Measurements from ENCODE around the gene FRMD6. TPM values are rescaled to one million over a fixed set of nuclear protein-coding genes. Genes with fewer than 3 reads are reported as not detected.

FRMD6 gene
- total RNA-seq, 1 donor from 2014 or later = 136 TPM

DNA sequence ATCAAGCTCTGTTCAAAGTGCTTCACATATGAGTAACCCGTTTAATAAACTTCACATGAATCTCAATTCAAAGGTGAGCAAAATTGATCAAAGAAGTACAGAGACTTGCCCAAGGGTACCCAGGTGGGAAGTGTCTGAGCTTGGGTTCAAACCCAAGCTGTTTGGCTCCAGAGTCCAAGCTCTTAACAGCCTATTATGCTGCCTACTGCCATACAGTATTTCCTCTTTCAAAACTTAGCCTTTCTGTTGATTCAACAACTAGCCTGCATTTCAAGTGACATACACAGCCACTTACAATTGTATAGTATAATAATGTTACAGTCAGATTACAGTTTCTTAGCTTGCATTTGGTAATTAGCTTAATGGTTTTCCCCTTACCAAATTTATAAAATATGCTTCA, 29.7 kb downstream of the FRMD6 start:
- no peak overlapping the region for H3K4me3 ChIP-seq (ENCODE audit: low read depth, low read length)
- H3K36me3 ChIP-seq (ENCODE audit: control insufficient read depth, insufficient read depth, low read length) = peaks cover 5% of the 10 kb centered on the region
- no peak for FAIRE-seq
- no peak for DNase-seq (ENCODE audit: low read depth)
- TF ChIP-seq, protein P1, sequence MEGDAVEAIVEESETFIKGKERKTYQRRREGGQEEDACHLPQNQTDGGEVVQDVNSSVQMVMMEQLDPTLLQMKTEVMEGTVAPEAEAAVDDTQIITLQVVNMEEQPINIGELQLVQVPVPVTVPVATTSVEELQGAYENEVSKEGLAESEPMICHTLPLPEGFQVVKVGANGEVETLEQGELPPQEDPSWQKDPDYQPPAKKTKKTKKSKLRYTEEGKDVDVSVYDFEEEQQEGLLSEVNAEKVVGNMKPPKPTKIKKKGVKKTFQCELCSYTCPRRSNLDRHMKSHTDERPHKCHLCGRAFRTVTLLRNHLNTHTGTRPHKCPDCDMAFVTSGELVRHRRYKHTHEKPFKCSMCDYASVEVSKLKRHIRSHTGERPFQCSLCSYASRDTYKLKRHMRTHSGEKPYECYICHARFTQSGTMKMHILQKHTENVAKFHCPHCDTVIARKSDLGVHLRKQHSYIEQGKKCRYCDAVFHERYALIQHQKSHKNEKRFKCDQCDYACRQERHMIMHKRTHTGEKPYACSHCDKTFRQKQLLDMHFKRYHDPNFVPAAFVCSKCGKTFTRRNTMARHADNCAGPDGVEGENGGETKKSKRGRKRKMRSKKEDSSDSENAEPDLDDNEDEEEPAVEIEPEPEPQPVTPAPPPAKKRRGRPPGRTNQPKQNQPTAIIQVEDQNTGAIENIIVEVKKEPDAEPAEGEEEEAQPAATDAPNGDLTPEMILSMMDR (IDR thresholded peaks at IDR 0.05; ENCODE audit: insufficient read depth, low read length, severe bottlenecking) = no peak
- no peaks in the 10 kb centered on the region for H3K27me3 ChIP-seq (ENCODE audit: control insufficient read depth, insufficient read depth, low read length)

DNA sequence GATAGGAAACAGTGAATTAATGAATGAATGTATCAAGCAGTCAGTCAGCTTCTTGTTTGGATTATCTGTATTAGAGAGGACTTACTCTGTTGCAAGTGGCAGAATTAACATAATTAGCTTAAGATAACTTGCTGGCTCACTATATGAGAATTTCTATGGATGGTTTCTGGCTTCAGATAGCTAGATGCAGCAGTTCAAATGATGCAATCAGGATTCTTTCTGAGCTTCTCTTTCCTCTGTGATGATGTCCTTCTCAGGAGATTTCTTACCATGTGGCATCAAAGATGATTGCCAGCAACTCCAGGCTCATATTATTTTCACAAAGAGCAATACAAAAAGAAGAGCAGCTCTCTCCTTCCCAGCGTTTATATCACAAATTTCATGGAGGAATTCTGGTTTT, 30.7 kb downstream of the FRMD6 start:
- FAIRE-seq (no peak), DNase-seq (ENCODE audit: low read depth) (no peak)
- no peak overlapping the region for H3K4me3 ChIP-seq (ENCODE audit: low read depth, low read length)
- H3K36me3 ChIP-seq (ENCODE audit: control insufficient read depth, insufficient read depth, low read length) = peaks cover 4% of the 10 kb centered on the region
- TF ChIP-seq, protein P1 (IDR thresholded peaks at IDR 0.05; ENCODE audit: insufficient read depth, low read length, severe bottlenecking) = no peak
- H3K27me3 ChIP-seq (ENCODE audit: control insufficient read depth, insufficient read depth, low read length) = no peaks in the 10 kb centered on the region

DNA sequence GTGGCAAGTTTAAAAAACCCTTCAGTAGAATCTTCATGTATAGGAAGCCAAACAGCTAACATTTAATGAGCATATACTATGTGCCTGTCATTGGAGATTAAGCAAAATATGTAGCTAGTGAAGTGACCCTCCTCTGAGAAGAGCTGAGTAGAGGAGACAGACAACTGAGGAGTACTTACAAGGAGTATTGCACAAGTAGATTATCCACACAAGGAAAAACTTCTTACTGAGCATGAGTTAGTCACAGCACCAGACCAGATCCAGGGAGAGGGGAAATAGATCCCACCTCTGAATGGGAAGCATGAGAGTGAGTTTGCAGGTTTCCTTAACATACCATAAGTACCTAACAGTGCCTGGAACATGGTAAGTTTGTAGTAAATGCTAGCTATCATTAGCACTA, 33.0 kb downstream of the FRMD6 start:
- Histone ChIP-seq H3K36me3 (ENCODE audit: control insufficient read depth, insufficient read depth, low read length) (peaks cover 6% of the 10 kb centered on the region), H3K27me3 (ENCODE audit: control insufficient read depth, insufficient read depth, low read length) (no peaks in the 10 kb centered on the region), H3K4me3 (ENCODE audit: low read depth, low read length) (no peak overlapping the region)
- TF ChIP-seq, protein P1 (IDR thresholded peaks at IDR 0.05; ENCODE audit: insufficient read depth, low read length, severe bottlenecking) = no peak
- no peak for FAIRE-seq
- peak; percentile 36 for DNase-seq (ENCODE audit: low read depth)

DNA sequence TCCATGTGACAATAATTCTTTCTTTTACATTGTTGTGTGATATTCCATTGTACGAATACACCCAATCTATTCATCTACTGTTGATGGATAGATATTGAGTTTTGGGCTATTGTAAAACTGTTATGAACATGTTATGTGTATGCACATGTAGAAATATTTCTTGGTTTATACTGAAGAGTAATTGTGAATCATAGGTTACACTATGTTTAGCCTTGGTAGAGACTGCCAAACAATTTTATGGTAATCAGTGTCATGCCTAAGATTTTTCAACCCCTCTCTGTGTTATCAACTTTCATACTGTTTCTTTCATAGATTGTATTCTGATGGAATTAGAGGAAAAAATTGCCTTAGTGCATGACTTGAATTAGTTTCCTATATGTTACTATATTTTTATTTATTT, 39.5 kb downstream of the FRMD6 start:
- H3K27me3 ChIP-seq (ENCODE audit: control insufficient read depth, insufficient read depth, low read length) = no peaks in the 10 kb centered on the region

DNA sequence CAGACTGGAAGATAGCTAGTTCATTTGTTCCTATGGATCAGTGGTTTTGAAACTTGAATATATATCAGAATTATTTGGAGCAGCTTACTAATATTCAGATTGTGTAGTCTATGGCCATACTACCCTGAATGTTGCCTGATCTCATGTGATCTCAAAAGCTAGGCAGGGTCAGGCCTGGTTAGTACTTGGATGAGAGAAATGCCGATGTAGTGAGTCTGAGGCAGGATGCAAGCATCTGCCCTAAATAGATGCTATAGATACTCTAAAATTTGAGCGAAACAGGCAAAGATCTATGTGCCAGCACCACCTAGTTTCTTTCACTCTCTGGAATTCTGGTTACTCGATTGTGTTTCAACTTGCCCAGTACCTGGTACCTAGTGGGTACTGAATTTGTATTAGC, 40.9 kb downstream of the FRMD6 start:
- H3K36me3 ChIP-seq (ENCODE audit: control insufficient read depth, insufficient read depth, low read length) = peaks cover 10% of the 10 kb centered on the region
- DNase-seq (ENCODE audit: low read depth) (no peak), FAIRE-seq (no peak)
- H3K27me3 ChIP-seq (ENCODE audit: control insufficient read depth, insufficient read depth, low read length) = no peaks in the 10 kb centered on the region
- TF ChIP-seq, protein P1 (IDR thresholded peaks at IDR 0.05; ENCODE audit: insufficient read depth, low read length, severe bottlenecking) = no peak
- no peak overlapping the region for H3K4me3 ChIP-seq (ENCODE audit: low read depth, low read length)

More for the DNA sequence above, 39.5 kb downstream of the FRMD6 start:
- FAIRE-seq = no peak
- TF ChIP-seq, protein P1 (IDR thresholded peaks at IDR 0.05; ENCODE audit: insufficient read depth, low read length, severe bottlenecking) = no peak
- Histone ChIP-seq H3K36me3 (ENCODE audit: control insufficient read depth, insufficient read depth, low read length) (peaks cover 8% of the 10 kb centered on the region), H3K4me3 (ENCODE audit: low read depth, low read length) (no peak overlapping the region)
- DNase-seq (ENCODE audit: low read depth) = peak; percentile 57

DNA sequence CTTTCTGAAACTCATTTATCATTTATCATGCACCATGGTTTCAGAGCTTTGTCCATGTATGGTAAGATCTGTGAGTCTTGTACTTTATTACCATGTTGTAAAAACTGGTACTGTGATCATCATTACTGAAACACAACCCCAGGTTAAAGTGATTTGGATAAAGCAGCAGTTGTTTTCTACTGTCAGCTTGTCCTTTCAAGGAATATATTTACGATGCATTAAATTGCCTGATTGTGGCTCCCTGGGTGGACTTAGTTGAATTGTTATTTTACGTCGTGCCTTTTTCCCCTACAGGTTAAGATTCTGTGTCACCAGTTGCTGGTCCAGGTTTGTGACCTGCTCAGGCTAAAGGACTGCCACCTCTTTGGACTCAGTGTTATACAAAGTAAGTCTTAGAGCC, 46.1 kb downstream of the FRMD6 start:
- FAIRE-seq (no peak), DNase-seq (ENCODE audit: low read depth) (no peak)
- H3K36me3 ChIP-seq (ENCODE audit: control insufficient read depth, insufficient read depth, low read length) = peaks cover 8% of the 10 kb centered on the region

More for the DNA sequence above, 46.1 kb downstream of the FRMD6 start:
- TF ChIP-seq, protein P1 (IDR thresholded peaks at IDR 0.05; ENCODE audit: insufficient read depth, low read length, severe bottlenecking) = no peak
- Histone ChIP-seq H3K4me3 (ENCODE audit: low read depth, low read length) (no peak overlapping the region), H3K27me3 (ENCODE audit: control insufficient read depth, insufficient read depth, low read length) (no peaks in the 10 kb centered on the region)

Data from bronchial epithelial cell (primary cell).